Right lobe of liver (tissue), 4 donors: ENCODE results near the gene NRXN3.

ENCODE experiments used
- CTCF ChIP-seq, 4 donors: fragments of 200-600 bp in 3 of 4; fragments of 450-650 bp in 1 of 4; IDR thresholded peaks; one replicate each; pipeline versions ENCODE4 v1.5.1 to v1.8.0; 2016 to 2022; ENCODE audit warnings: antibody characterized with exemption in 4 of 4, mild to moderate bottlenecking in 2 of 4
- POLR2A ChIP-seq: fragments of 450-650 bp; IDR thresholded peaks from one replicate; pipeline ENCODE4 v1.6.1; 2017; ENCODE audit warnings: antibody characterized with exemption, mild to moderate bottlenecking
- donor health status: DM: no; HTN: no; CAD: no.
- donor health status: DM: no; HTN: no; CAD: no.
- donor health status: DM: no; HTN: yes; CAD: no.

GRCh38 chr14:78566859-78567172 lies 396.6 kb downstream of the NRXN3 start:
- TF ChIP-seq CTCF (IDR thresholded peaks at IDR 0.05) (no peak), POLR2A (no peak)
